SH-SY5Y (cell line): ENCODE results near the gene CYB561D2.

ENCODE experiments used
- GATA2 ChIP-seq: IDR thresholded peaks from 2 replicates; pipeline ENCODE4 v1.6.1; 2011; ENCODE audit warnings: mild to moderate bottlenecking, low read depth, low read length
- GATA3 ChIP-seq: IDR thresholded peaks from 2 replicates; pipeline ENCODE4 v1.6.1; 2011; ENCODE audit warnings: low read depth, mild to moderate bottlenecking, low read length, moderate library complexity

Gene CYB561D2

GRCh38 chr3:50359760-50360110, 9.1 kb downstream of the CYB561D2 start:
- no peak for TF ChIP-seq GATA2
- no peak for TF ChIP-seq GATA3

DNA sequence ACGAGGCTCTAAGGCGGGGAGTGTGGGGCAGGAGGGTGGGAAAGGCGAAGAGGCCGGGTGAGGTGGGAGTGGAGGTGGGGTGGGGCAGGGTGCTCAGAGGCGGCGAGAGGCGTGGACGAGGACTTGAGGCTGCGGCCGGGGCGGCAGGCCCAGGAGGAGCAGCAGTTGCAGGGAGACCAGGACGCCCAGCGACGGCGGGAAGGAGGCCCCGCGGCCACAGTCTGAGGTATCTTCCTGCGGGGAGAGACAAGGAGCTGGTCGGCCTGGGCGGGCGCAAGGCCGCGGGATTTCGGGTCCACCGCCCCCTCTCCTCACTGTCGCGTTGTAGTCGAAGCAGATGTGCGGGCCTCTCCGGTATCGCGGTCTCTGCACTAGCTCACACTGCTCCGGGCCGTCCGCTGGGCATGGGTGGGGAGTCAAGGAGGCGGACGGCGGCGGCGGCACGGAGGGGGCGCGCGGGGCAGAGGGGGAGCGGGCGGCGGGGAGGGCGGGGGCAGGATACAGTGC, 14.0 kb downstream of the CYB561D2 start:
- no peak for TF ChIP-seq GATA2
- no peak for TF ChIP-seq GATA3

DNA sequence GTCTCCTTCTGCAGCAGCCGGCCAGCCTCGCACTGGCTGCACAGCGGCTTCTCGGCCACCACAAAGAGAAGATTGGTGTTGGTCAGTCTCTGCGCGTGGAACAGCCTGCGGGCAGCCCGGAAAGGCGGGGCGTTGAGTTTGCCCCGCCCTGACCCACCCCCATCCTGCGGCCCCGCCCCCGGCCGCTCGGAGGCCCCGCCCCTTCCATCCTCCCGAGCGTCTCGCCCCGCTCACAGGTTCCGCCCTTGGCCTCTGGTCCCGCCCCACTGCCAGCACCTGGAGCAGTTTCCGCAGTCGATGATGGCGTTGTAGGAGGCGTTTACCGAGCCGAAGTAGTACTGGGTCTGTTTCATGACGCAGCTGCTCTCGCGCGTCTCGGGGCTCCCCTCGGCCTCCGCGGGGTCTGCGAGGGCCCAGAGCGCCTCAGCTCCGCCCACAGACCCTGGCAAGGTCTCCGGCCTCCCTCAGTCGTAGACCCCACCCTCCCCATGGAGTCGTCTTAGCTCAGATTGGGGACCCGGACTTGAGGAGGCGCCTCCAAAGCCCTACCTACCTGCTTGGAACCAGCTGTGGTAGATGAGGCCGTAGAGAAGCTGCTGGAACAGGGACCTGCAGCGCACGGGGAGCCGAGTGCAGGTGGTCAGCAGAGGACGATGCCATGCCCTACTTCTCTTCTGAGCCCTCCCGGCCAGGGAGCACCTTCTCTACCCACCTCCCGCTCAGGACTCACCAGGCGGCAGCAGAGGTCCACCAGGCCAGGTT, 14.6 kb downstream of the CYB561D2 start:
- no peak for TF ChIP-seq GATA3
- TF ChIP-seq GATA2: no peak

DNA sequence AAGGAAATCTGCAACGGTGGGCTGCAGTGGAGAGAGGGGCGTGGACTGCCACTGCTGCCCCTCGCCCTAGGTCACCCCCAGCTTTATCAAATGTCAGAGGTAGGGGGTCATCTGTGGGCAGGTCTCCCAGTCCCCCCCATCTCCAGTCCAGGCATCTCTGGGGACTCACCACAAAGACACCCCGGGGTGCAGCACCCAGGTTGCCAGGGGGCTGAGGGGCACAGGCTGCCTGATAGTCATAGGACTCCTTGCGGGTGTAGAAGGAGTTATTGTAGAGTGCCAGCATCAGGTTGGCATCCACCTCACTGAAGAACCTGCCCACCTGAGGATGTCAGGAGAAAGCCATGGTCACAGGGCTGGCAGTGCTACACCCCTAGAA, 15.2 kb downstream of the CYB561D2 start:
- TF ChIP-seq GATA2: no peak
- TF ChIP-seq GATA3: no peak

- no peak for TF ChIP-seq GATA2
- no peak for TF ChIP-seq GATA3
Observed at GRCh38 chr3:50369012-50369670, 18.5 kb downstream of the CYB561D2 start.

- no peak for TF ChIP-seq GATA2
Observed at GRCh38 chr3:50370594-50370993, 19.9 kb downstream of the CYB561D2 start.

DNA sequence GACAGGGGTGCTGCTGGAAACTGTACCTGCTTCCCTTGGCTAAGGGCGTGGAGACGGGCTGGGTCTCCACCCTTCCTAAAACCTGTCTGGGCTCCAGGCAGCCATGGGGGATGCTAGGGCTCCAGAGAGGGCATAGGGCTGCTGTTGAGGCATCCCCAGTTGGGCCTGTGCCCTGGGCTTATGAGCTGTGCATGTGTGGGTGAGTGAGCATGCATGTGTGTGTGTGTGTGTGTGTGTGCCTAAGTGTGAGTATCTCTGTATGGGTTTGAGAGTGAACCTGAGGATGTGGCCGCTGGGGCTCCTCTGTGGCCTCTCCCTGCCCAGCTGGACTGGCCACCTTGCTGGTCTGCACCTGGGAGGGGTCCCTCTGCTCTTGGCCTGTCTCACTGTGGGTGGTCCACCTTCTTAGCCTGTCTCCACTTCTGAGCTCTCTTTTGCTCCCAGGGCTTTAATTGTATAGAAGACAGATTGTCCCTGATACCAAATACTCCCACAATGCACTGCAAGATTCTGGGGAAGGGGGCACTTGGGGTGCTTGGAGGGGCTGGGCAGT, 20.5 kb downstream of the CYB561D2 start:
- TF ChIP-seq GATA2: no peak
- TF ChIP-seq GATA3: no peak

DNA sequence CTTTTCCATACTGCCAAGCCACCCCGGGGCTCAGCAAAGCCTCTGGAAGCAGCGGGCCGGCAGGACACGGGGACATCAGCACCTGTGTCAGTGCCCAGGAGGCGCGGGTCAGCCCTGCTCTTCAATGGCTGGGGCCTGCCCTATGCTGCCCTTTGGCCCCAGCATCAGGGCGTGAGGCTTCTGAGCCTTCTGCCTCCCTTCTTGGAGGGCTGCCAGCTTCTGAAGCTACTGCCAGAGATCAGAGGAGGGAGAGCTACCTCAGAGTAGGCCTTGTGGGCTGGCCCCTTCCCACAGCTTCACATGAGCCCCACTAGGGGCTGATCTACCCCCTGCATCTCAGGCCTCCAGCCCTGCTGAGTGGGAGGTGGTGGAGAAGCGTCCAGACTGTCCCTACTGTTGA, 21.7 kb downstream of the CYB561D2 start:
- TF ChIP-seq GATA2 (no peak), GATA3 (no peak)

- TF ChIP-seq GATA2: no peak
- no peak for TF ChIP-seq GATA3
Observed at GRCh38 chr3:50373146-50374051, 22.7 kb downstream of the CYB561D2 start.

- TF ChIP-seq GATA3: no peak
- no peak for TF ChIP-seq GATA2
Observed at GRCh38 chr3:50374363-50375257, 23.9 kb downstream of the CYB561D2 start.

GRCh38 chr3:50375258-50375931, 24.7 kb downstream of the CYB561D2 start:
- TF ChIP-seq GATA3 (no peak), GATA2 (no peak)

GRCh38 chr3:50378024-50378423, 27.4 kb downstream of the CYB561D2 start:
- TF ChIP-seq GATA2 (no peak), GATA3 (no peak)

- TF ChIP-seq GATA2 (no peak), GATA3 (no peak)
Observed at GRCh38 chr3:50378757-50379156, 28.1 kb downstream of the CYB561D2 start.
